ENCODE results near the gene HLA-DMA. TPM values are rescaled to one million over a fixed set of nuclear protein-coding genes. Genes with fewer than 3 reads are reported as not detected.

The HLA-DMA gene
- total and polyA plus RNA-seq, 2 of the 4 experiments (the other 2 are of a cell fraction): 2.3 to 8.3 TPM

- POLR2A ChIA-PET (ENCODE audit: unreplicated experiment): no interaction called here
- in situ Hi-C loops (cut with MboI; ENCODE audit: low sequenced_read_pairs): loop anchor here (5.0 kb wide), 1 partner anchor 41 kb away; no protein-coding TSS in a partner anchor
These were observed 16.4 kb downstream of the HLA-DMA start for GRCh38 chr6:32936239-32937152.

More at GRCh38 chr6:32936239-32937152, 16.4 kb downstream of the HLA-DMA start:
- H2BK20ac ChIP-seq (ENCODE audit: low read depth, low read length): no peak overlapping the region
- H3K23ac ChIP-seq (ENCODE audit: low read depth, low read length): no peak overlapping the region; the same call in 1 of the 2 replicates
- no peak overlapping the region for H3K27ac ChIP-seq (ENCODE audit: insufficient read depth, low read length)
- H3K9me3 ChIP-seq (ENCODE audit: control insufficient read depth, insufficient read depth, low read length): no peaks in the 10 kb centered on the region
- no peak overlapping the region for H4K91ac ChIP-seq (ENCODE audit: insufficient read depth, low read depth, low read length)
- TF ChIP-seq FOS (IDR thresholded peaks at IDR 0.05; ENCODE audit: low read depth, low read length) (no peak), MAZ (IDR thresholded peaks at IDR 0.05; ENCODE audit: borderline replicate concordance, low read depth, low read length) (no peak), CTCF (conservative IDR thresholded peaks at IDR 0.05; ENCODE audit: low read depth, low read length) (no peak), POLR2A (IDR thresholded peaks at IDR 0.05; ENCODE audit: low read depth, low read length) (no peak), CHD1 (IDR thresholded peaks at IDR 0.05; ENCODE audit: low read depth, low read length) (no peak), ELK1 (IDR thresholded peaks at IDR 0.05; ENCODE audit: borderline replicate concordance, low read depth, low read length) (no peak), RFX5 (IDR thresholded peaks at IDR 0.05; ENCODE audit: low read depth, low read length) (no peak)
- intact Hi-C loops (cut with micrococcal nuclease) (no loop called here), dilution Hi-C loops (cut with HindIII; ENCODE audit: low sequenced_read_pairs, unreplicated experiment) (no loop called here)
- no peaks in the 10 kb centered on the region for H3K4me1 ChIP-seq (ENCODE audit: control insufficient read depth, insufficient read depth, low read length)
- H4K5ac ChIP-seq (ENCODE audit: low read depth, low read length): no peak overlapping the region
- DNase-seq (no peak), ATAC-seq (ENCODE audit: low read depth) (no peak)
- H2AFZ ChIP-seq (replicated peaks; ENCODE audit: low read length, poor library complexity): no peak overlapping the region
- H2BK15ac ChIP-seq (ENCODE audit: low read depth, low read length): no peak overlapping the region
- no peak overlapping the region for H3K18ac ChIP-seq (ENCODE audit: low read depth, low read length)
- H3K56ac ChIP-seq (ENCODE audit: extremely low read depth, insufficient read depth, low read length): no peak overlapping the region
- H4K8ac ChIP-seq (ENCODE audit: low read depth in 2 of 2, low read length in 2 of 2): no peak overlapping the region
- H3K4me2 ChIP-seq (ENCODE audit: low read depth, low read length): no peak overlapping the region
- H3K9me1 ChIP-seq (ENCODE audit: insufficient read depth, low read length): no peaks in the 10 kb centered on the region
- H4K20me1 ChIP-seq (ENCODE audit: insufficient read depth, low read length): no peaks in the 10 kb centered on the region
- peaks cover 10% of the 10 kb centered on the region for H3K27me3 ChIP-seq (ENCODE audit: control insufficient read depth, insufficient read depth, low read length)
- H3K9ac ChIP-seq (ENCODE audit: low read depth, low read length): no peak overlapping the region
- no peak overlapping the region for H2BK120ac ChIP-seq (ENCODE audit: low read depth, low read length)
- no peaks in the 10 kb centered on the region for H3K36me3 ChIP-seq (ENCODE audit: control insufficient read depth, insufficient read depth, low read length)
- 83% methylated on average over 4 of the region's 12 CpGs; no CpG with 5 or more reads in 1 of the 2 experiments for WGBS, 2 experiments (ENCODE audit: extremely low coverage in 2 of 2, insufficient read length in 1 of 2)
- CTCF ChIA-PET: interaction anchor here (1.3 kb wide), 2 partner anchors 18 to 48 kb away, joined by 3 to 5 read pairs; no protein-coding TSS in a partner anchor
- no peak overlapping the region for H3K4me3 ChIP-seq (ENCODE audit: insufficient read depth, low read depth, low read length)
- H3K4ac ChIP-seq (ENCODE audit: low read depth, low read length): no peak overlapping the region
- no peak overlapping the region for H2AK5ac ChIP-seq (ENCODE audit: low read depth, low read length)
- BruUV-seq (replicated peaks): no TSS peak
- H3K79me1 ChIP-seq (ENCODE audit: low read depth in 1 of 2, low read length in 2 of 2): no peaks in the 10 kb centered on the region
- no peak overlapping the region for H3K14ac ChIP-seq (replicated peaks; ENCODE audit: low read depth, low read length)
- H2BK5ac ChIP-seq (ENCODE audit: low read depth, low read length, poor library complexity, severe bottlenecking): no peak overlapping the region
- H2AK9ac ChIP-seq (replicated peaks; ENCODE audit: low read depth, low read length, poor library complexity): no peak overlapping the region
